NT2/D1 (cell line): Measurements from ENCODE around the gene RSPO1.

Source experiments
- SUZ12 ChIP-seq: IDR thresholded peaks from 2 replicates; pipeline ENCODE4 v1.6.1; 2011; ENCODE audit not compliant: insufficient read length, insufficient read depth; ENCODE audit errors: extremely low read depth
- YY1 ChIP-seq: IDR thresholded peaks from 2 replicates; pipeline ENCODE4 v1.6.1; 2011; ENCODE audit not compliant: insufficient read length, insufficient read depth
- ZNF274 ChIP-seq: IDR thresholded peaks from 2 replicates; pipeline ENCODE4 v1.6.1; 2011; ENCODE audit warnings: mild to moderate bottlenecking, low read depth, low read length

- TF ChIP-seq YY1: no peak
- no peak for TF ChIP-seq ZNF274
- no peak for TF ChIP-seq SUZ12
Measured at GRCh38 chr1:37562984-37563383, 71.7 kb downstream of the RSPO1 start.
